Lower leg skin (tissue), 3 donors: ENCODE data around the gene DOCK1.

Experiments
- CTCF ChIP-seq, 3 donors: fragments of 450-650 bp; IDR thresholded peaks; one replicate each; pipeline ENCODE4 v1.5.1; 2016; ENCODE audit warnings: antibody characterized with exemption in 3 of 3, mild to moderate bottlenecking in 3 of 3, moderate library complexity in 2 of 3
- POLR2A ChIP-seq, 2 donors: fragments of 450-650 bp; IDR thresholded peaks; one replicate each; pipeline ENCODE4 v1.6.1; 2016 to 2017; ENCODE audit warnings: antibody characterized with exemption in 2 of 2, mild to moderate bottlenecking in 1 of 2, moderate library complexity in 1 of 2

- no peak for TF ChIP-seq POLR2A (IDR thresholded peaks at IDR 0.05)
- no peak for TF ChIP-seq CTCF (IDR thresholded peaks at IDR 0.05)
These were observed 184.9 kb downstream of the DOCK1 start for GRCh38 chr10:127090138-127090537.
